ENCODE data around the gene ANKRD44. TPM values are rescaled to one million over a fixed set of nuclear protein-coding genes. Genes with fewer than 3 reads are reported as not detected.

ANKRD44 gene
- total and polyA plus RNA-seq, 8 donors, result 23.2 to 52.6 (median 29.8) TPM

- no peak for DNase-seq
- no peak for ATAC-seq
- peaks cover 0 to 6% of the 10 kb centered on the region in 2 donors for H3K36me3 ChIP-seq
- no peak overlapping the region for H3K4me3 ChIP-seq
- H3K9me3 ChIP-seq, result no peaks in the 10 kb centered on the region
- intact Hi-C loops (cut with DNase I), result no loop called here
- H3K4me1 ChIP-seq, result peaks cover 7 to 8% of the 10 kb centered on the region in 2 donors
- H3K27ac ChIP-seq, result no peak overlapping the region
- no peak for TF ChIP-seq CTCF (IDR thresholded peaks at IDR 0.05)
- H3K27me3 ChIP-seq, result no peaks in the 10 kb centered on the region
Measured at GRCh38 chr2:197181491-197181890, 129.1 kb downstream of the ANKRD44 start.

- no peaks in the 10 kb centered on the region for H3K9me3 ChIP-seq
- H3K36me3 ChIP-seq, result peaks cover 0 to 3% of the 10 kb centered on the region in 2 donors
- intact Hi-C loops (cut with DNase I), result no loop called here
- H3K27me3 ChIP-seq, result no peaks in the 10 kb centered on the region
- H3K27ac ChIP-seq, result no peak overlapping the region
- no peak for TF ChIP-seq CTCF (IDR thresholded peaks at IDR 0.05)
- DNase-seq (no peak), ATAC-seq (no peak)
- no peak overlapping the region for H3K4me3 ChIP-seq
- H3K4me1 ChIP-seq, result peaks cover 3 to 4% of the 10 kb centered on the region in 2 donors
Measured at GRCh38 chr2:197179744-197180498, 130.7 kb downstream of the ANKRD44 start.

GRCh38 chr2:197176522-197176921, 134.1 kb downstream of the ANKRD44 start:
- Histone ChIP-seq H3K9me3 (no peaks in the 10 kb centered on the region), H3K4me3 (no peak overlapping the region), H3K27me3 (no peaks in the 10 kb centered on the region), H3K27ac (no peak overlapping the region), H3K36me3 (no peaks in the 10 kb centered on the region), H3K4me1 (peaks cover 0 to 4% of the 10 kb centered on the region in 2 donors)
- intact Hi-C loops (cut with DNase I), result no loop called here
- ATAC-seq (no peak), DNase-seq (no peak)
- no peak for TF ChIP-seq CTCF (IDR thresholded peaks at IDR 0.05)

GRCh38 chr2:197174539-197175094, 136.0 kb downstream of the ANKRD44 start:
- intact Hi-C loops (cut with DNase I), result no loop called here
- no peak for ATAC-seq
- no peak for DNase-seq
- H3K36me3 ChIP-seq, result no peaks in the 10 kb centered on the region
- H3K4me3 ChIP-seq, result no peak overlapping the region
- no peak overlapping the region for H3K27ac ChIP-seq
- TF ChIP-seq CTCF (IDR thresholded peaks at IDR 0.05), result no peak
- peaks cover 0 to 1% of the 10 kb centered on the region in 2 donors for H3K4me1 ChIP-seq
- no peaks in the 10 kb centered on the region for H3K9me3 ChIP-seq
- no peaks in the 10 kb centered on the region for H3K27me3 ChIP-seq

GRCh38 chr2:197171582-197171981, 139.0 kb downstream of the ANKRD44 start:
- H3K27me3 ChIP-seq, result no peaks in the 10 kb centered on the region
- no peak overlapping the region for H3K27ac ChIP-seq
- TF ChIP-seq CTCF (IDR thresholded peaks at IDR 0.05), result no peak
- intact Hi-C loops (cut with DNase I), result no loop called here
- H3K36me3 ChIP-seq, result no peaks in the 10 kb centered on the region
- peaks cover 4 to 12% of the 10 kb centered on the region in 2 donors for H3K4me1 ChIP-seq
- DNase-seq (no peak), ATAC-seq (no peak)
- H3K4me3 ChIP-seq, result no peak overlapping the region
- H3K9me3 ChIP-seq, result no peaks in the 10 kb centered on the region

Measured in left lung (tissue), 10 donors.